SK-N-SH (cell line): ENCODE measurements around the gene ALDH3A2. TPM values are rescaled to one million over a fixed set of nuclear protein-coding genes. Genes with fewer than 3 reads are reported as not detected.

Experiments
- CTCF ChIA-PET: fragments of 300-600, 350-600 bp; formaldehyde crosslinking; extraction: SDS; loops from one replicate; lab custom pipeline; 2021; lab: Yijun Ruan, JAX
- POLR2A ChIA-PET: fragments of 350-600 bp; sonication (Branson Sonifier 250); formaldehyde crosslinking; extraction: SDS; loops from one replicate; lab custom pipeline; 2020; ENCODE audit warnings: antibody characterized with exemption, inconsistent platforms; lab: Yijun Ruan, JAX
- DNase-seq: peaks from one replicate; pipeline ENCODE4 v3.0.0; 2012
- H2AFZ ChIP-seq: fragments of 200-600 bp; sonication (generic); 2 replicates; pipeline ENCODE4 v1.8.1; 2016; ENCODE audit warnings: antibody characterized with exemption, mild to moderate bottlenecking, low read depth
- H3F3A ChIP-seq: fragments of 200-600 bp; sonication (generic); replicated peaks from 2 replicates; pipeline ENCODE3; 2016; ENCODE audit warnings: antibody characterized with exemption, mild to moderate bottlenecking; ENCODE audit not compliant: insufficient read depth
- H3K27ac ChIP-seq, 2 experiments: fragments of 200-500 bp in 1 of 2; fragments of 200-600 bp in 1 of 2; sonication (Bioruptor generic) in 1 of 2; sonication (generic), shearing (Covaris generic) in 1 of 2; 2 replicates each; pipeline versions ENCODE4 v1.5.1 to v1.6.1; 2014 to 2016; ENCODE audit warnings: low read depth in 2 of 2, inconsistent platforms in 1 of 2, low read length in 1 of 2, mild to moderate bottlenecking in 1 of 2, mixed read lengths in 1 of 2
- H3K27me3 ChIP-seq: fragments of 200-600 bp; sonication (generic), shearing (Covaris generic); 2 replicates; pipeline ENCODE4 v1.6.1; 2016; ENCODE audit warnings: mixed run types; ENCODE audit not compliant: insufficient read depth
- H3K36me3 ChIP-seq, 2 experiments: fragments of 200-500 bp in 1 of 2; fragments of 200-600 bp in 1 of 2; sonication (Bioruptor generic) in 1 of 2; sonication (generic) in 1 of 2; replicated peaks in 1 of 2; 2 replicates each; pipeline versions ENCODE3 to v1.5.1; 2014 to 2016; ENCODE audit warnings: low read length in 1 of 2, mild to moderate bottlenecking in 1 of 2; ENCODE audit not compliant: insufficient read depth in 2 of 2, control insufficient read depth in 1 of 2
- H3K4me1 ChIP-seq, 2 experiments: fragments of 200-500 bp in 1 of 2; fragments of 200-600 bp in 1 of 2; sonication (Bioruptor generic) in 1 of 2; sonication (generic), shearing (Covaris generic) in 1 of 2; 2 replicates each; pipeline versions ENCODE4 v1.5.1 to v1.6.1; 2014 to 2016; ENCODE audit warnings: low read depth in 1 of 2, low read length in 1 of 2, mixed run types in 1 of 2; ENCODE audit not compliant: insufficient read depth in 2 of 2, control insufficient read depth in 1 of 2
- H3K4me2 ChIP-seq: fragments of 200-600 bp; sonication (generic), shearing (Covaris generic); 2 replicates; pipeline ENCODE4 v1.6.1; 2017; ENCODE audit warnings: mixed run types
- H3K4me3 ChIP-seq, 2 experiments: fragments of 200-500 bp in 1 of 2; fragments of 200-600 bp in 1 of 2; sonication (Bioruptor generic) in 1 of 2; sonication (generic), shearing (Covaris generic) in 1 of 2; 2 replicates each; pipeline versions ENCODE4 v1.5.1 to v1.8.1; 2014 to 2016; ENCODE audit warnings: low read depth in 2 of 2, inconsistent platforms in 1 of 2, low read length in 1 of 2, mild to moderate bottlenecking in 1 of 2, mixed read lengths in 1 of 2, moderate library complexity in 1 of 2
- H3K79me2 ChIP-seq: fragments of 200-600 bp; sonication (generic); 2 replicates; pipeline ENCODE4 v1.8.1; 2017; ENCODE audit warnings: mild to moderate bottlenecking; ENCODE audit not compliant: insufficient read depth
- H3K9ac ChIP-seq: fragments of 200-600 bp; sonication (generic); 2 replicates; pipeline ENCODE4 v1.6.1; 2017; ENCODE audit warnings: mixed run types
- H3K9me2 ChIP-seq: fragments of 200-600 bp; sonication (generic); 2 replicates; pipeline ENCODE4 v1.6.1; 2017; ENCODE audit warnings: mixed run types
- H3K9me3 ChIP-seq: fragments of 200-600 bp; sonication (generic); 2 replicates; pipeline ENCODE4 v1.6.1; 2017; ENCODE audit warnings: mixed run types, mild to moderate bottlenecking, moderate library complexity
- H4K20me1 ChIP-seq: fragments of 200-600 bp; sonication (generic); 2 replicates; pipeline ENCODE4 v1.6.1; 2017; ENCODE audit warnings: mild to moderate bottlenecking, mixed run types; ENCODE audit not compliant: insufficient read depth
- CHD2 ChIP-seq: fragments of 150-350 bp; IDR thresholded peaks from 2 replicates; pipeline ENCODE4 v1.6.1; 2018; ENCODE audit warnings: low read length; ENCODE audit not compliant: partially characterized antibody
- CTCF ChIP-seq: fragments of 200-600 bp; sonication (generic); IDR thresholded peaks from 2 replicates; pipeline ENCODE4 v1.6.1; 2017; ENCODE audit warnings: antibody characterized with exemption, mild to moderate bottlenecking, moderate library complexity
- ELF1 ChIP-seq: IDR thresholded peaks from 2 replicates; pipeline ENCODE4 v1.4.0; 2012
- EZH2phosphoT487 ChIP-seq: fragments of 200-600 bp; sonication (generic); IDR thresholded peaks from 2 replicates; pipeline ENCODE4 v1.6.1; 2017; ENCODE audit warnings: low read depth, mixed run types, mild to moderate bottlenecking, antibody characterized with exemption, moderate library complexity, borderline replicate concordance
- FOXJ3 ChIP-seq: sonication (generic); formaldehyde crosslinking; IDR thresholded peaks from 2 replicates; pipeline ENCODE4 v1.5.1; 2020; ENCODE audit warnings: mild to moderate bottlenecking, missing genetic modification reagents
- FOXM1 ChIP-seq: IDR thresholded peaks from 2 replicates; pipeline ENCODE4 v1.4.0; 2012; ENCODE audit warnings: low read depth, mild to moderate bottlenecking
- IRF3 ChIP-seq: fragments of 150-350 bp; IDR thresholded peaks from 2 replicates; pipeline ENCODE4 v1.6.1; 2016; ENCODE audit warnings: mild to moderate bottlenecking, low read depth, low read length
- JUND ChIP-seq: IDR thresholded peaks from 2 replicates; pipeline ENCODE4 v1.4.0; 2012
- MEF2A ChIP-seq: IDR thresholded peaks from 2 replicates; pipeline ENCODE4 v1.4.0; 2012; ENCODE audit warnings: low read depth, borderline replicate concordance
- NFIC ChIP-seq: IDR thresholded peaks from 2 replicates; pipeline ENCODE4 v1.4.0; 2012; ENCODE audit warnings: borderline replicate concordance
- PBX3 ChIP-seq: IDR thresholded peaks from 2 replicates; pipeline ENCODE4; 2012
- RAD21 ChIP-seq: IDR thresholded peaks from 2 replicates; pipeline ENCODE4 v1.6.1; 2012; ENCODE audit warnings: mild to moderate bottlenecking, low read length
- RFX5 ChIP-seq: IDR thresholded peaks from 2 replicates; pipeline ENCODE4 v1.6.1; 2012; ENCODE audit warnings: mild to moderate bottlenecking, improper control_type of control experiment, low read length
- USF1 ChIP-seq: IDR thresholded peaks from 2 replicates; pipeline ENCODE4 v1.4.0; 2012; ENCODE audit warnings: low read depth, borderline replicate concordance
- ZBTB33 ChIP-seq: IDR thresholded peaks from 2 replicates; pipeline ENCODE4 v1.4.0; 2012; ENCODE audit warnings: low read depth, borderline replicate concordance
- WGBS: methylation state at CpG from one replicate; pipeline ENCODE4 v1.1.6; 2017; ENCODE audit warnings: low lambda C conversion rate; 5-methylcytosine and 5-hydroxymethylcytosine counted together
- polyA plus RNA-seq, 3 experiments: library from polyadenylated mRNA; depleted of rRNA; stranded (reverse); fragments of >200 nt; gene quantifications; 2 replicates each; pipeline ENCODE4 v1.2.3, GENCODE V29; 2012

ALDH3A2 gene
- polyA plus RNA-seq, 1 of the 3 experiments (the other 2 are of a cell fraction): 16.6 TPM

GRCh38 chr17:19720631-19721426, 72.3 kb downstream of the ALDH3A2 start:
- Histone ChIP-seq H3K9me2 (no peaks in the 10 kb centered on the region), H3K9ac (no peak overlapping the region), H3K79me2 (no peaks in the 10 kb centered on the region), H3K4me1 (peaks cover 0 to 12% of the 10 kb centered on the region in 2 experiments; a peak in 1 of 4 replicates), H3K27ac (no peak overlapping the region)
- CTCF ChIA-PET: interaction anchor here (0.9 to 2.4 kb wide), 5 partner anchors 33 to 358 kb away, joined by 3 to 9 read pairs (median 3); partner anchors contain the start of gene B9D1
- 0 out of 2 replicates have a peak, but pooled peaks have one; percentile 14 for TF ChIP-seq NFIC
- TF ChIP-seq RFX5: no peak
- TF ChIP-seq USF1: peak; percentile 56; the same call in 1 of the 2 replicates
- TF ChIP-seq, all 33 proteins: peak for 2
- Histone ChIP-seq H3K36me3 (no peaks in the 10 kb centered on the region), H3K4me3 (no peak overlapping the region), H4K20me1 (no peaks in the 10 kb centered on the region), H3F3A (no peaks in the 10 kb centered on the region), H3K9me3 (no peaks in the 10 kb centered on the region), H3K4me2 (no peak overlapping the region), H2AFZ (no peak overlapping the region), H3K27me3 (no peaks in the 10 kb centered on the region)
- DNase-seq: no peak
- POLR2A ChIA-PET: no interaction called here
- 57% methylated on average over 8 of the region's 9 CpGs for WGBS

GRCh38 chr17:19723964-19724363, 75.4 kb downstream of the ALDH3A2 start:
- ChIA-PET POLR2A (no interaction called here), CTCF (interaction anchor here (1.1 kb wide), 1 partner anchor 21 kb away, joined by 3 read pairs; no protein-coding TSS in a partner anchor)
- Histone ChIP-seq H3F3A (no peaks in the 10 kb centered on the region), H3K27me3 (no peaks in the 10 kb centered on the region), H3K4me1 (peaks cover 0 to 21% of the 10 kb centered on the region in 2 experiments; a peak in 2 of 4 replicates), H2AFZ (no peak overlapping the region), H3K36me3 (no peaks in the 10 kb centered on the region), H3K4me2 (no peak overlapping the region), H3K79me2 (no peaks in the 10 kb centered on the region), H3K4me3 (no peak overlapping the region), H3K27ac (no peak overlapping the region), H3K9ac (no peak overlapping the region), H3K9me3 (no peaks in the 10 kb centered on the region), H3K9me2 (no peaks in the 10 kb centered on the region), H4K20me1 (no peaks in the 10 kb centered on the region)
- no peak for DNase-seq
- WGBS: no CpG with 5 or more reads among the region's 1 CpG
- TF ChIP-seq JUND (no peak), RAD21 (no peak), CTCF (no peak), ZBTB33 (no peak), PBX3 (no peak), IRF3 (no peak), FOXJ3 (CRISPR knock-in tag) (no peak), ELF1 (no peak), EZH2phosphoT487 (no peak), FOXM1 (no peak), CHD2 (no peak), MEF2A (no peak)
